Activated T-helper 1 cell treated with anti-CD3 and anti-CD28 coated beads, Interleukin-12 subunit alpha, Interleukin-12 subunit beta, Interleukin-2, Interleukin-4 antibody, amounts not matched to agents 30 ng/mL and 10 ng/mL and 1 ng/mL, durations not matched to agents 14 hours and 24 hours and 36 hours (primary cell): ENCODE results near the gene GXYLT1. TPM values are rescaled to one million over a fixed set of nuclear protein-coding genes. Genes with fewer than 3 reads are reported as not detected.
"Not testable (repeated sequence)": the region's sequence is repeated elsewhere in the genome, so short reads cannot be mapped to it uniquely, and the experiment has no call there.

Experiments
- DNase-seq: peaks from one replicate; pipeline ENCODE4 v3.0.0; 2021; ENCODE audit warnings: low spot score
- H3K27ac Mint-ChIP-seq: one replicate; pipeline ENCODE4 v1.8.0; 2021; ENCODE audit warnings: mild to moderate bottlenecking, mixed read lengths
- H3K27me3 Mint-ChIP-seq: one replicate; pipeline ENCODE4 v1.8.0; 2022; ENCODE audit warnings: mild to moderate bottlenecking, moderate library complexity, mixed read lengths; ENCODE audit not compliant: insufficient read depth
- H3K36me3 Mint-ChIP-seq: one replicate; pipeline ENCODE4 v1.8.0; 2021; ENCODE audit warnings: low read depth, mixed read lengths
- H3K4me1 Mint-ChIP-seq: one replicate; pipeline ENCODE4 v1.8.0; 2021; ENCODE audit warnings: low read depth, mixed read lengths
- H3K4me3 Mint-ChIP-seq: one replicate; pipeline ENCODE4 v1.8.0; 2021; ENCODE audit warnings: mild to moderate bottlenecking, moderate library complexity, mixed read lengths
- H3K9me3 Mint-ChIP-seq: one replicate; pipeline ENCODE4 v1.8.0; 2021; ENCODE audit warnings: mixed read lengths
- intact Hi-C: fragments of 100-400 bp; cut with micrococcal nuclease; formaldehyde crosslinking; loops from one replicate; pipeline ENCODE4 v1.15.1; 2024
- total RNA-seq: library from RNA; stranded (reverse); gene quantifications from 2 replicates; pipeline ENCODE4 v1.2.3, GENCODE V29; 2022

GXYLT1 gene
- total RNA-seq, 1 donor from 2014 or later: 10.5 TPM

- no peaks in the 10 kb centered on the region for H3K27me3 Mint-ChIP-seq
Observed at GRCh38 chr12:42109031-42109430, 35.6 kb downstream of the GXYLT1 start.

GRCh38 chr12:42106791-42107190 is 37.9 kb downstream of the GXYLT1 start:
- H3K4me3 Mint-ChIP-seq, H3K27ac Mint-ChIP-seq, H3K27me3 Mint-ChIP-seq, intact Hi-C loops, H3K9me3 Mint-ChIP-seq, H3K4me1 Mint-ChIP-seq, DNase-seq: not testable (repeated sequence)
- peaks cover 10% of the 10 kb centered on the region for H3K36me3 Mint-ChIP-seq

More at GRCh38 chr12:42109031-42109430, 35.6 kb downstream of the GXYLT1 start:
- Mint-ChIP-seq H3K4me1 (no peaks in the 10 kb centered on the region), H3K36me3 (peaks cover 19% of the 10 kb centered on the region), H3K9me3 (peaks cover 9% of the 10 kb centered on the region), H3K4me3 (no peak overlapping the region), H3K27ac (no peak overlapping the region)
- intact Hi-C loops: no loop called here
- DNase-seq: no peak

- intact Hi-C loops: no loop called here
Observed at GRCh38 chr12:42104784-42105183, 39.9 kb downstream of the GXYLT1 start.

DNA sequence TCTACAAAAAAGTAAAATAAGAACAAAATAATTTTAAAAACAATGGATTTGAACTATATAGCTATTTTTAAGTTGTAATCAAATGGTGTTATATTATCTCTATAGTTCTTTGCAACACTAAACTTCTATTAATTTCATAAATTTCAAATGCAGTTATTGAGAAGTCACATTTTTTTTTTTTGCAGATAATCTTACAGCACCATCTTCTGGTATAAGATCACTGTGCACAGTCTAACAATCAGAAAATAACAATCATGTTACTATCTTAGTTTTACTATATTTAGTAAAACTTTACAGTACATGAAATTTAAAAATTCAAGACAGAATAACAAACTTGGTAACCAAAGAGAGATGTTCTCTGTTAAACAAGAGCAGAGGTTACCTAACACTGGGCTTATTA is 40.6 kb downstream of the GXYLT1 start:
- peaks cover 1% of the 10 kb centered on the region for H3K4me1 Mint-ChIP-seq
- no peak overlapping the region for H3K27ac Mint-ChIP-seq
- H3K4me3 Mint-ChIP-seq: no peak overlapping the region
- intact Hi-C loops: no loop called here
- H3K9me3 Mint-ChIP-seq: no peaks in the 10 kb centered on the region
- no peaks in the 10 kb centered on the region for H3K27me3 Mint-ChIP-seq
- DNase-seq: no peak
- H3K36me3 Mint-ChIP-seq: no peaks in the 10 kb centered on the region

More at GRCh38 chr12:42104784-42105183, 39.9 kb downstream of the GXYLT1 start:
- Mint-ChIP-seq H3K4me1 (no peaks in the 10 kb centered on the region), H3K36me3 (peaks cover 2% of the 10 kb centered on the region), H3K9me3 (no peaks in the 10 kb centered on the region), H3K27me3 (no peaks in the 10 kb centered on the region), H3K4me3 (no peak overlapping the region), H3K27ac (no peak overlapping the region)
- DNase-seq: no peak

DNA sequence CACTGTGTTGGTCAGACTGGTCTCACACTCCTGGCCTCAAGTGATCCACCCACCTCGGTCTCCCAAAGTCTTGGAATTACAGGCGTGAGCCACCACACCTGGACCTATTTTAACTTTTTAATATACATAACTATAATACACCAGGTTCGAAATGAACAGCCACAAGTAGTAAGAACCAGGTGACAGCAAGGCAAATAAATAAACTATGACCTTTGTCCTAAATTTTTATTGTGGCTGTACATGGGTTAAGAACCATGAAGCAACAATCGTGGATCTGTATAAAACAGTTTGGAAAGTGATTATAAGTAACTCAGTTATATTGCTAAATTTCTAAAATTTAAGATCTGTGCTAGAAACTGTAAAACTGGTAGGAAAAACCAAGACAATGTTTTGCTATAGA is 41.5 kb downstream of the GXYLT1 start:
- Mint-ChIP-seq H3K27me3 (no peaks in the 10 kb centered on the region), H3K4me1 (peaks cover 10% of the 10 kb centered on the region), H3K9me3 (no peaks in the 10 kb centered on the region), H3K27ac (no peak overlapping the region), H3K4me3 (no peak overlapping the region), H3K36me3 (peaks cover 3% of the 10 kb centered on the region)
- intact Hi-C loops: no loop called here
- no peak for DNase-seq

DNA sequence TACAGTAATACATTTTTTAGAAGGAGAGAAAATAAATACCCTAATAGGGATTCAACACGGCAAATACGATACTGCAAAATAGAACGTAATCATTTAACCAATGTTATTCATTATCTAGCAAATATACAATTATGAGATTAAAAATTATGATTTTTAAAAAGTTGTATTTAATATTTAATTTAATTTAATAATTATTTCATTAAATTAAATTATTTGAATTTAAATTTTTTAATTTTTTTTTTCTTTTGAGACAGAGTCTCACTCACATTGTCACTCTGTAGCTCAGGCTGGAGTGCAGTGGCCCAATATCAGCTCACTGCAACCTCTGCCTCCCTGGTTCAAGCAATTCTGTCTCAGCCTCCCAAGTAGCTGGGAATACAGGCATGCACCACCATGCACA is 42.0 kb downstream of the GXYLT1 start:
- DNase-seq: no peak
- H3K36me3 Mint-ChIP-seq: peaks cover 6% of the 10 kb centered on the region
- no peaks in the 10 kb centered on the region for H3K27me3 Mint-ChIP-seq
- no peak overlapping the region for H3K27ac Mint-ChIP-seq
- H3K4me3 Mint-ChIP-seq: no peak overlapping the region
- intact Hi-C loops: no loop called here
- H3K9me3 Mint-ChIP-seq: no peaks in the 10 kb centered on the region
- H3K4me1 Mint-ChIP-seq: peaks cover 15% of the 10 kb centered on the region

DNA sequence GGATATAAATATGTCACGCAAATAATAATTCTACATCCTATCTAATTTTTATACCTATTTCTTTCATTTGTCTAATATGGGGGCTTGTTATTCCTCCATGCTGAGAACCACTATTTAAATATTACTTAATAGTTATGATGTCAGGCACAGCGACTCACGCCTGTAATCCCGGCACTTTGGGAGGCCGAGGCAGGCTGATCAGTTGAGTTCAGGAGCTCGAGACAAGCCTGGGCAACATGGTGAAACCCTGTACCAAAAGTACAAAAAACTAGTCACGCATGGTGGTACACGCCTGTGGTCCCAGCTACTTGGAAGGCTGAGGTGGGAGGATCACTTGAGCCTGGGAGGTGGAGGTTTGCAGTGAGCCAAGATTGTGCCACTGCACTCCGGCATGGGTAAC is 45.2 kb downstream of the GXYLT1 start:
- no peak overlapping the region for H3K27ac Mint-ChIP-seq
- intact Hi-C loops: loop anchor here (2.0 kb wide), 1 partner anchor 137 kb away; no protein-coding TSS in a partner anchor
- H3K9me3 Mint-ChIP-seq: no peaks in the 10 kb centered on the region
- H3K27me3 Mint-ChIP-seq: no peaks in the 10 kb centered on the region
- H3K4me1 Mint-ChIP-seq: peaks cover 39% of the 10 kb centered on the region
- no peak overlapping the region for H3K4me3 Mint-ChIP-seq
- DNase-seq: no peak
- H3K36me3 Mint-ChIP-seq: peaks cover 21% of the 10 kb centered on the region

- no peak for DNase-seq
- Mint-ChIP-seq H3K4me3 (peak overlapping the region; percentile 86), H3K27ac (peak overlapping the region; percentile 85), H3K27me3 (no peaks in the 10 kb centered on the region), H3K4me1 (peaks cover 39% of the 10 kb centered on the region), H3K36me3 (peaks cover 21% of the 10 kb centered on the region), H3K9me3 (no peaks in the 10 kb centered on the region)
- intact Hi-C loops: loop anchor here (1.0 to 2.0 kb wide), 3 partner anchors 47 to 234 kb away; no protein-coding TSS in a partner anchor
Observed at GRCh38 chr12:42097971-42098370, 46.7 kb downstream of the GXYLT1 start.

DNA sequence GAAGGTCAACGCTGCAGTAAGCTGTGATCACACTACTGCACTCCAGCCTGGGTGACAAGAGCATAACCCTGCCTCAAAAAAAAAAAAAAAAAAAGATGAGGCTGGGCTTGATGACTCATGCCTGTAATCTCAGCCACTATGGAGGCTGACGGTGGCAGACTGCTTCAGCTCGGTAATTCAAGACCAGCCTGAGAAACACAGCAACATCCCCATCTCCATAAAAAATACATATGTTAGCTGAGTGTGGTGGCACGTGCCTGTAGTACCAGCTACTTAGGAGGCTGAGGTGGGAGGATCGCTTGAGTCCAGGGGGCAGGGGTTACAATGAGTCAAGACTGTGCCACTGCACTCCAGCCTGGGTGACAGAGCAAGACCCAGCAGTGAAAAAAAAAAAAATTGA is 50.4 kb downstream of the GXYLT1 start:
- no peak overlapping the region for H3K4me3 Mint-ChIP-seq
- intact Hi-C loops: loop anchor here (2.0 kb wide), 1 partner anchor 13 kb away; no protein-coding TSS in a partner anchor
- peaks cover 25% of the 10 kb centered on the region for H3K36me3 Mint-ChIP-seq
- DNase-seq: no peak
- no peaks in the 10 kb centered on the region for H3K27me3 Mint-ChIP-seq
- peaks cover 49% of the 10 kb centered on the region for H3K4me1 Mint-ChIP-seq
- H3K9me3 Mint-ChIP-seq: no peaks in the 10 kb centered on the region
- no peak overlapping the region for H3K27ac Mint-ChIP-seq

DNA sequence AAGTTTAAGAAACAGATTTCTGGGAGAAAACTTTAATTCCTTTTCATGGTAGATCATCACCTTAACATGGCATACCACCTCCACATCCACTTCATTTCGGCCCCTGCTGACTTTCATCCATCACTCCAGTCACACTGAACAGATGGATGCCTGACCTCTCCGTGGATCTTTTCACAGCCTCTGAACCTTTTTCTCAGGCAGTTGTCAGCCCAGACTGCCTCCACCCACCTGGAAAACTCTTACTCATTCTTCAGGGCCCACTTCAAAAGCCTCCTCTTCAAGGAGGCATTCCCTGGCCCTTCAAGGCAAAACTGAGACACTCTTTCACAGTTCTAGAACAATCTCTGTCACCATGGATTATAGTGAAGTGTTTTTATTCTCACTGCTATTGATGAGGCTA is 52.9 kb downstream of the GXYLT1 start:
- H3K9me3 Mint-ChIP-seq: no peaks in the 10 kb centered on the region
- H3K36me3 Mint-ChIP-seq: peaks cover 21% of the 10 kb centered on the region
- no peaks in the 10 kb centered on the region for H3K27me3 Mint-ChIP-seq
- no peak overlapping the region for H3K4me3 Mint-ChIP-seq
- no peak for DNase-seq
- peaks cover 24% of the 10 kb centered on the region for H3K4me1 Mint-ChIP-seq
- peak overlapping the region; percentile 5 for H3K27ac Mint-ChIP-seq
- intact Hi-C loops: no loop called here

DNA sequence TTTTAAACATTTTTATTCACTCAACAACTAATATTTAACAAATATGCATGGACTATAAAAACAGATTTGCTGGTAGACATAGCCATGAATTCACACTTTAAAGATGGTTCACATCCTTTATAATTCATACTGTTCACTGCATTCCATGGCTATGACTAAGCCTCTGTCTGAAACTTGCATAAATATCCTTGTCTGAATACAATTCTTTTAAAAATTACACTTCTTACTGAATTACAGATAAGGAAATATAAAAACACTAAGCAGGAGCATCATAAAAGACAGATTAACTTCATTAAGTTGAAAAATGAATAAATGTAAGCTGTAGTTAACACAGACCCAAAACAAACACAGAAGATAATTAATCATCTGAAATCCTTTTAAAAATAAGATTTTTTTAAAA is 53.8 kb downstream of the GXYLT1 start:
- Mint-ChIP-seq H3K36me3 (peaks cover 18% of the 10 kb centered on the region), H3K4me1 (peaks cover 16% of the 10 kb centered on the region), H3K9me3 (no peaks in the 10 kb centered on the region), H3K27ac (no peak overlapping the region), H3K27me3 (no peaks in the 10 kb centered on the region), H3K4me3 (no peak overlapping the region)
- DNase-seq: no peak
- intact Hi-C loops: no loop called here

DNA sequence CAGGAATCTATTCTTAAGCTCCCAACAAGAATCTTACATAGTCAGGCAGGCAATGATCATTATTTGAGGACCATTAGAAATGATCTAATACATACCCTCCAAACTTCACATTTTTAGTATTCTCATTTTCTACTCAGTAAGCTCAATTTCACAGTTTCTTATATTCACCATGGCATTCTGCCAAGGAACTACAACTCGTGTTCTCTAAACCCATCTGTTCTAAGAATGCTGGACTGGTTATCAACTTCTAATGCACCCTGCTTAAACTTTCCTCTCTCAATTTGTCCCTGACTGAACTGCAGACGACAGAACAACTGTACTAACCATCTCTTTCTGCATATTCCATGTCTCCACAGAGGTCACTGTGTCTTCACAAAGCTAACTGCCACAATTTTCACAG is 58.6 kb downstream of the GXYLT1 start:
- intact Hi-C loops: no loop called here
- Mint-ChIP-seq H3K4me1 (no peaks in the 10 kb centered on the region), H3K27ac (no peak overlapping the region), H3K9me3 (no peaks in the 10 kb centered on the region), H3K27me3 (no peaks in the 10 kb centered on the region), H3K36me3 (peaks cover 15% of the 10 kb centered on the region), H3K4me3 (no peak overlapping the region)
- DNase-seq: no peak

- H3K9me3 Mint-ChIP-seq: no peaks in the 10 kb centered on the region
- DNase-seq: no peak
- H3K4me1 Mint-ChIP-seq: no peaks in the 10 kb centered on the region
- no peak overlapping the region for H3K4me3 Mint-ChIP-seq
- peaks cover 15% of the 10 kb centered on the region for H3K36me3 Mint-ChIP-seq
- no peaks in the 10 kb centered on the region for H3K27me3 Mint-ChIP-seq
- H3K27ac Mint-ChIP-seq: no peak overlapping the region
- intact Hi-C loops: no loop called here
Observed at GRCh38 chr12:42085594-42085993, 59.1 kb downstream of the GXYLT1 start.

DNA sequence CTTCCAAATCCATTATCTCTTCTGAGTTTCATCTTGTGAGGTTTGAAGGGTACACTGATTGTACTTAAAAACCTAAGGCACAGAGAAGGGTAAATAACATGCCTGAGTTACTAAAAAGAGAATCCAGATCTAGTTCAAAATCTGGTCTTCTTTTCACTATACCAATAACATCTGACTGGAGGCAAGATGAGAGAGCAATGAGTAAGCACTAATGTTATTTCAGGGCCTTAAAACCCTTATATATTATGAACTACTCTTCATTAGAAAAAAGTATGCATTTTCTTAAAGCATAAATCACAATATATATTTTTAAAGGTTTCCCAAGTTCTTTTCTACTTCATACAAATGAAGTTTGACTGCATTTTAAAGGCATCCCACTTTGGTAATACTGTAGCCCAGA is 60.2 kb downstream of the GXYLT1 start:
- H3K4me1 Mint-ChIP-seq: no peaks in the 10 kb centered on the region
- intact Hi-C loops: no loop called here
- H3K9me3 Mint-ChIP-seq: no peaks in the 10 kb centered on the region
- peaks cover 14% of the 10 kb centered on the region for H3K36me3 Mint-ChIP-seq
- H3K4me3 Mint-ChIP-seq: no peak overlapping the region
- no peaks in the 10 kb centered on the region for H3K27me3 Mint-ChIP-seq
- no peak for DNase-seq
- H3K27ac Mint-ChIP-seq: no peak overlapping the region
